ENCODE data around the gene WWOX.

GRCh38 chr16:78655331-78656113 is 556.1 kb downstream of the WWOX start:
- TF ChIP-seq CTCF (conservative IDR thresholded peaks at IDR 0.05; ENCODE audit: low read depth, low read length) (no peak), POLR2A (IDR thresholded peaks at IDR 0.05; ENCODE audit: low read depth, low read length) (no peak), MAFK (IDR thresholded peaks at IDR 0.05; ENCODE audit: low read depth, low read length) (no peak), MXI1 (IDR thresholded peaks at IDR 0.05; ENCODE audit: borderline replicate concordance, low read depth, low read length) (no peak), FOS (IDR thresholded peaks at IDR 0.05; ENCODE audit: low read depth, low read length) (no peak)
